ENCODE results near the gene FBXO46. TPM values are rescaled to one million over a fixed set of nuclear protein-coding genes. Genes with fewer than 3 reads are reported as not detected.

The FBXO46 gene
- total RNA-seq, 1 experiment from 2014 or later = 43.9 TPM

DNA sequence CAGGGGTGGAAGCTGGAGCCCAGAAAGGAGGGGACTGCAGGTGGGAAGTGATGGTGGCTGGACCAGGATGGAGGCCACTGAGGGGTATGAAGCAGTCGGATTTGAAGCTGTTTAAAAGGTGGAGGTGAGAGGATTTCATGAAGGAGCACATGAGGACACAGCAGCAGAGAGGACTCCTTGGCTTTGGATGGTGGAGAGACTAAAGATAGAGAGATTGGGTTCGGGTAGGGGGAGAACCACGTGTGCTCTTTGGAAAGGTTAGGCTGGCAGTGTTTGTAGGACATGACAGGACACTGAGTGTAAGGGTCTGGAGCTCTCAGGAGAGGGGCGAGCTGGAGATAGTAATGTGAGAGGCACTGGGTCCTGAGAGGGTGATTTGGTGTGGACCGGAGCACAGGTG is 47.8 kb downstream of the FBXO46 start:
- Mint-ChIP-seq H3K36me3 (ENCODE audit: insufficient read depth in 1 of 3, low read depth in 3 of 3) (peaks cover 22 to 36% (median 34%) of the 10 kb centered on the region in 3 experiments; a peak in 6 of 7 replicates), H3K27me3 (ENCODE audit: low read depth) (peaks cover 30% of the 10 kb centered on the region), H3K4me1 (peaks cover 6 to 17% of the 10 kb centered on the region in 2 experiments), H3K27ac (peak overlapping the region in 1 of 3 experiments; percentile 9; a peak in 1 of 7 replicates), H3K9me3 (no peaks in the 10 kb centered on the region), H3K4me3 (peak overlapping the region in 1 of 2 experiments; percentile 15; a peak in 2 of 5 replicates)
- no peaks in the 10 kb centered on the region for H3K9me3 ChIP-seq (ENCODE audit: control insufficient read depth, low read depth, low read length)
- no peaks in the 10 kb centered on the region for H3K4me1 ChIP-seq (ENCODE audit: insufficient read depth, low read length)
- no peak overlapping the region for H2BK5ac ChIP-seq (ENCODE audit: insufficient read length, low read length)
- no peak overlapping the region for H2BK20ac ChIP-seq (ENCODE audit: low read depth, low read length, poor library complexity, severe bottlenecking)
- no peak overlapping the region for H3T11ph ChIP-seq (ENCODE audit: low read length)
- WGBS (ENCODE audit: extremely low coverage, insufficient read length, low lambda C conversion rate) = no CpG with 5 or more reads among the region's 5 CpGs
- H3K9ac ChIP-seq (ENCODE audit: extremely low read depth, insufficient read length, low read length) = no peak overlapping the region
- H3K27me3 ChIP-seq (ENCODE audit: insufficient read depth, low read length) = no peaks in the 10 kb centered on the region
- H3K23me2 ChIP-seq (ENCODE audit: insufficient read length, low read depth, low read length, poor library complexity, severe bottlenecking) = peaks cover 3% of the 10 kb centered on the region
- H3K79me1 ChIP-seq (ENCODE audit: insufficient read depth, low read depth, low read length, poor library complexity, severe bottlenecking) = no peaks in the 10 kb centered on the region
- no peak overlapping the region for H4K8ac ChIP-seq (replicated peaks; ENCODE audit: insufficient read length, low read depth, low read length)
- no peak overlapping the region for H4K91ac ChIP-seq (ENCODE audit: insufficient read length, low read depth, low read length)
- no peak overlapping the region for H3K4me2 ChIP-seq (ENCODE audit: insufficient read depth, insufficient read length, low read length)
- H3K4ac ChIP-seq (ENCODE audit: low read depth, low read length) = no peak overlapping the region
- no peak overlapping the region for H3K23ac ChIP-seq (ENCODE audit: insufficient read length, low read depth, low read length)
- no peak overlapping the region for H3K14ac ChIP-seq (ENCODE audit: insufficient read depth, low read length)
- H2BK15ac ChIP-seq (ENCODE audit: low read depth, low read length) = no peak overlapping the region
- no peaks in the 10 kb centered on the region for H4K20me1 ChIP-seq (ENCODE audit: control insufficient read depth, insufficient read depth, insufficient read length)
- TF ChIP-seq, protein P1, sequence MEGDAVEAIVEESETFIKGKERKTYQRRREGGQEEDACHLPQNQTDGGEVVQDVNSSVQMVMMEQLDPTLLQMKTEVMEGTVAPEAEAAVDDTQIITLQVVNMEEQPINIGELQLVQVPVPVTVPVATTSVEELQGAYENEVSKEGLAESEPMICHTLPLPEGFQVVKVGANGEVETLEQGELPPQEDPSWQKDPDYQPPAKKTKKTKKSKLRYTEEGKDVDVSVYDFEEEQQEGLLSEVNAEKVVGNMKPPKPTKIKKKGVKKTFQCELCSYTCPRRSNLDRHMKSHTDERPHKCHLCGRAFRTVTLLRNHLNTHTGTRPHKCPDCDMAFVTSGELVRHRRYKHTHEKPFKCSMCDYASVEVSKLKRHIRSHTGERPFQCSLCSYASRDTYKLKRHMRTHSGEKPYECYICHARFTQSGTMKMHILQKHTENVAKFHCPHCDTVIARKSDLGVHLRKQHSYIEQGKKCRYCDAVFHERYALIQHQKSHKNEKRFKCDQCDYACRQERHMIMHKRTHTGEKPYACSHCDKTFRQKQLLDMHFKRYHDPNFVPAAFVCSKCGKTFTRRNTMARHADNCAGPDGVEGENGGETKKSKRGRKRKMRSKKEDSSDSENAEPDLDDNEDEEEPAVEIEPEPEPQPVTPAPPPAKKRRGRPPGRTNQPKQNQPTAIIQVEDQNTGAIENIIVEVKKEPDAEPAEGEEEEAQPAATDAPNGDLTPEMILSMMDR (conservative IDR thresholded peaks at IDR 0.05) = no peak
- no peak overlapping the region for H2AFZ ChIP-seq (ENCODE audit: low read length)
- no peak overlapping the region for H4K5ac ChIP-seq (ENCODE audit: insufficient read length, low read depth, low read length)
- no peak overlapping the region for H3K18ac ChIP-seq (ENCODE audit: insufficient read length, low read depth, low read length)
- no peak overlapping the region for H3K56ac ChIP-seq (ENCODE audit: insufficient read length, low read depth, low read length)
- H2BK120ac ChIP-seq (ENCODE audit: low read depth, low read length, poor library complexity, severe bottlenecking) = no peak overlapping the region
- H2BK12ac ChIP-seq (ENCODE audit: insufficient read length, low read depth, low read length) = no peak overlapping the region
- H3K79me2 ChIP-seq (ENCODE audit: insufficient read depth, low read length) = no peaks in the 10 kb centered on the region
- no peak overlapping the region for H2AK5ac ChIP-seq (ENCODE audit: insufficient read length, low read length)
- no peak overlapping the region for H3K27ac ChIP-seq (ENCODE audit: insufficient read length, low read depth, low read length)
- DNase-seq = no peak
